Fibroblast of upper back skin (primary cell): Measurements from ENCODE around the gene GANAB.
"Not testable (repeated sequence)": the region's sequence is repeated elsewhere in the genome, so short reads cannot be mapped to it uniquely, and the experiment has no call there.

Experiments
- DNase-seq: peaks from one replicate; pipeline ENCODE4 v3.0.0-alpha.2; 2013

GANAB gene

DNA sequence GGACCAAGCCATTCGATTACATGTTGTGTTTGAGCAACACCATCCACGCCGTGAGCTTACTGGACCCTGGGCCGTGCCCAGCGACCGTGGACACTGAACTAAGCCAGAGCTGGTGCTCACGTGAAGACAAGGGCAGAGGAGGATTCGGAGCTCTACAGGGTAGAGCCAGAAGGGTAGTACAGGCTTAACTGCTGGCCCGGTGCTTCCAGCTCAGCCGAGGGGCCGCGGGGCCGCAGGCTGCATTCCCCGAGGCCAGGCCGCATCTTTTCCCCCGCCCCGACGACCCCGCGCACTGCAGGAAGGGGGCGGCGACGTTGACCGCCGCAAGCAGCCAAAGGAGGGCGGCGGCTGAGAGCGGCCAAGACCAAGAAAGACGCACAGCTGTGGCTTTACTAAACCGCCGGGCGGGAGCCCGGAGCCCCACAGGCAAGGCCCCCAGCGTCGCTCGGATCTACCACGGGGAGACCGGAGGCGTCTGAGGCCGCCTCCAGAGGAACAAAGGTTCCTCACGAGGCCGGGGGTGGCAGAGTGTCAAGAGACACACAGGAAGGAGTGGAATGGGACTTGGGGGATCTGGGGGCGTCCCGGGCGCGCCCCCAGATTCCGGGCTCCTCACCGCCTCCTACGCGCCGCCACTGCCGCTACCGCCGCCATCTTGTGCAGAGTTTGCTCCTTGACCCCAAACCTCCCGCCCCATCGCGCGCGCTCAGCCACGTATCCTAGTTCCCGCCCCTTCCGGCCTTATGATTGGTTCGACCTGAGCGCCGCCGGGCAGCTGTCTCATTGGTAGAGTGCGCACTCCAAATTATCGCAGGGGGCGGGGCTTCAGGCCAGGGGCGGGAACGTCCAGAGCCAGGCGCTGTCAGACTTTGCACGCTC is at the start of gene GANAB:
Gene GANAB (minus strand): TSS at position 668 of the 879 bp plus-strand sequence. CDS start 14 bp downstream, at position 654.
- DNase-seq = peak; percentile 97

DNA sequence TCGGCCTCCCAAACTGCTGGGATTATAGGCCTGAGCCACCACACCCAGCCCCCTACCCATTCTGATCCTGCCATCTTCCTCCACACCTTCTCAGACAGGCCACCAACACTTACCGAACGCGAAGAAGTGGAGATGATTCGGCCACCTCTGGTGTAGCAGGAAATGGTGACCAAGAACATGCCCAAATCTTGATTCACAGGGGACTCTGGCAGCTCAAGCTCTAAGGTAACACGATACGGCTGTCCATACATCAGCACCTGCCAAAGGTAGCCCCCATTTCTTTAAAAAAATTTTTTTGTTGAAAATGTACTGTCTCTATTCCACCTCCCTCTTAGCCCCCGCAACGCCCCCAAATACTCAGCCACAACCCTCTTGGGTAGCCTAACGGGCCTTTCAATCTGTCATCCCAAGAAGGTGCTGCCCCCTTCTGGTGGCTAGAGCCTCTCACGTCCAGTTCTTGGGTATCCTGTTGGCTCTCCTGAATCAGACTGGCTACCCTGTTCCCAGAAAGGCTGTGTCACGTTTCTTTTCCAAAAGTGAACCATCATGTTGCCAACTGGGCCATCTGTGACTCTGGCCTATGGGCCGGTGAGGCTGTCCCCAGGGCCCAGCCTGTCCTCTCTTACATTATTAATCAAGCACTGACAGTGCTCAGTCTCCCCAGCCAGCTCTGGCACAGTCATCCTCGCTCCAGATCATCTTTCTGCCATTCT is 48.2 kb upstream of the GANAB start:
- DNase-seq = peak; percentile 77

DNA sequence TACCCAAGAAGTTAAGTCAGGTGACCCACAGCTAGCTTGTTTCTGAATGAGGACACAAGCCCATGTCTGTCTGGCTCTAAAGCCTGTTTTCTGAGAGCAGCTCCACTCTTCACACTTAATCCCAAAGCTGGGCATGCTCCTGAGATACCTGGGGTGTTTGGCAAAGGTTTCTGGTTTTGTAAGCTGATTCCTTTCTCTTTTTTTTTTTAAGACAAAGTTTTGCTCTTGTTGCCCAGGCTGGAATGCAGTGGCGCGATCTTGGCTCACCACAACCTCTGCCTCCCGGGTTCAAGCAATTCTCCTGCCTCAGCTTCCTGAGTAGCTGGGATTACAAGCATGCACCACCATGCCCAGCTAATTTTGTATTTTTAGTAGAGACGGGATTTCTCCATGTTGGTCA is 47.2 kb upstream of the GANAB start:
- not testable (repeated sequence) for DNase-seq

DNA sequence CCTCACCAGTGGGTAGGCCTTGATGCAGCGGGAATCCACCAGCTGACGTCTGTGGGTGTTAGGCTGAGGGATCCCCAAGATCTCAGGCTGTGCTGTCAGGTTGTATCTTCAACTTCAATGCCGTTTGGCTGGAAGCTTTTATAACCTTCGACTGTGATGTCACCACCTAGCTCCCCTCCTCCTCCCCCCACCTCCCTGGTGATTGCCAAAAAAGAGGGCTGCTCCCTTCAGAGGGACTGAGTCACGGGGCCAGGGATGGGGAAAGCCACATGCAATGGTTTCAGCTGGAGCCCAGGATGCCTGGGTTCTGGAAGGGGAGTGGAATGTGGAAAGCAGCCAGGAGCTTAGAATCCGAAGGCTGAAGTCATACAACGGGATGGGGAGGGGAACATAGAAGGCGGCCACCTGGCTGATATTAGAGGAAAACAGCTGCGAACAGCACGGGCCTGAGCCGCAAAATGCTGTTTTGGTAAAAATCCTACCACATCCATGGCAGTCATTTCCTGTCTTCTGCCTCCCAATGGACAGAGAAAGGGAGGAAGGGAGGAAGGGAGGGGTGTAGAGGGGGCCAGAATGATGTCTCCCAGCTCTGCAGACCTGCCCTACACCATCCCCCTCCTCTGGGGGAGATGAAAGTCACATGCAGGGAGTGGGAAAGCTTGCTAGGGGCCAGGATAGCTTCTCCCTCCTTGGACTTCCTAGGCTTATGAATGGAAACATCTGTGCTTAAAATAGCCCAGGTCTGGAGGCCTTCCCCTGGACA is 43.2 kb upstream of the GANAB start, which contains the start of gene LRRN4CL:
Gene LRRN4CL (minus strand): TSS at position 110 of the 763 bp plus-strand sequence. CDS start 1,022 bp downstream, outside the sequence.
- peak; percentile 98 for DNase-seq

DNA sequence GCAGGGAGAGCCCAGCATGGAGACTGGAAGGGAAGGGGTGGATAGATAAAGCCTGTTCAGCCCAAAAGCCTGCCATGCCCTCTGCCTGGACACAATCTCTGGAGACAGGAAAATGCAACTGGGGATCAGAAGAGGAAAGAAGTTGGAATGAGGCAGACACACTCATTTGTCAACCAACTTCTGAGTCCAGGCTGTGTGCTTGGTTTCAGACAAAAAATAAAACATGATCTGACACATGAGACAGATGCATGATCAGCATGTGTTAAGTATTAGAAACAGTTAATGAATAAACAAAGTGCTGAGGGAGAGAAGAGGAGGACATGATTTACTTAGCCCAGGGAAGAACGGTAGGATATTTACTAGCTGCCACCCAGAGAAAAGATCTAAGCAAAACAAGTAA is 42.1 kb upstream of the GANAB start:
- no peak for DNase-seq

DNA sequence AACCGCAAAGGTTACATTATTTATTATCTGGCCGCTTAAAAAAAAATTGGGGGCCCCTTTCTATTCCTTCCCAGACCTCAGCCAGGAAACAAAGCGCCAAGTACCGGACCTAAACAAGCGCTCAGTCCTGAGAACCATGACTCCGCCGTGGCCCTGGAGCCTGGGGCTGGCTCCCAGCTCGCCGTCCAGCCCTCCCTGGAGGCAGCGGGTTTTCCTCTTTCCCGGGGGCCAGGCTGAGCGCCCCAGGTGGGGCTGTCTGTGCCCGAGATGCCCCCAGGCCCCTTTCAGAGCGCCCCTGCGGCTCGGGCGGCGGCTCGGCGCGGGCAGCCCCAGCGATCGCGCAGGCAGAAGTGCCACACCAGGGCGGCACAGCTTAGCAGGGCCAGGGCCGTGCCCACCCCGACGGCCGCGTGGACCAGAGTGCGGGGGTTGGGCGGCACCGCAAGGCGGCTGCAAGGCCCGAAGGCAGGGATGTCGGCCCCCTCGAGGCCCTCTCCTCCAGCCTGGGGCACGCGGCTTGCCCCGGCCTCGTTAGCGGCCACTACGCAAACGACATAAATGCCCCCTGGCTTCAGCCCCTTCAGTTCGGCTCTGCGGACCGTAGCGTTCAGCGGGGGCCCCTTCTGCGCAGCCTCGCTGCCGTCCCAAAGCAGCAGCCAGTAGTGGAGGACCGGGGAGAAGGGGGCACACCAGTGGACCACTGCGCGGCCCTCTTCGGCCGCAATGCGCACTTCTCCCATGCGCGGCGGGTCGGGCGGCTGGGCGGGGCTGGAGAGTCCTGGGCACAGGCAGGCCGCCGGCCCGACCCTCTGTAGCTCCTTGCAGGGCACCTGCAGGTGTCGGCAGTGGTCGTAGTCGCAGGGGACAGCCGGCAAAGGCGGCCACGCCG is 41.3 kb upstream of the GANAB start:
- DNase-seq = no peak

DNA sequence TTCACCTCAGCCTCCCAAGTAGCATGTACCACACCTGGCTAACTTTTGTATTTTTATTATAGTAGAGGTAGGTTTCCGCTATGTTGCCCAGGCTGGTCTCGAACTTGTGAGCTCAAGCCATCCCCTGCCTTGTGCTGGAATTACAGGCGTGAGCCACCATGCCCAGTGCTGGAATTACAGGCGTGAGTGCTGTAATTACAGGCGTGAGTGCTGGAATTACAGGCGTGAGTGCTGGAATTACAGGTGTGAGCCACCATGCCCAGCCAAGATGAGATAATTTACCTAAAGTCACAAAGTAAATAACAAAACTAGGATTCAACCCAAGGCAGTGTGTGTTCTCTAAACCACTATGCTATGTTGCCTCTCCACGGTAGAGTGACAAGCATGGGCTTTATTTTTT is 36.1 kb upstream of the GANAB start:
- DNase-seq = no peak

DNA sequence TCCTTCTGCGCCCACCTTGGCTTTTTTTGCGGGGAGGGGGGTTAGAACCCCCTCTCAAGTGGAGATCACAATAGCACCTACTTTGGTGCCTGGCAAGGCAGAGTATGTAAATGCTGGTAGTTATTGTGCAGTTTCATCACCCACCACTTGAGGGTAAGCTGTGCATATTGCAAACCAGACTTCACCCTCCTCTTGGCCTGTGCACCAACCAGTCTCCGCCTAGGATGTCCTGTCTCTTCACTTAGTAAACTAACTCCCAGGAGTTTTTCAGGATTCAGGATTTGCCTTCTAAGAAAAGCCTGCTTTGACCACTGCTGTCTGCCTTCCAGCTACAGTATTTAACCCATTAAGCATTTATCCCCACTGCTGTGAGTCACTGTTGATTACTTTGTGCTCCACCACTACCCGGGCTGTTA is 34.4 kb upstream of the GANAB start:
- DNase-seq = peak; percentile 83

DNA sequence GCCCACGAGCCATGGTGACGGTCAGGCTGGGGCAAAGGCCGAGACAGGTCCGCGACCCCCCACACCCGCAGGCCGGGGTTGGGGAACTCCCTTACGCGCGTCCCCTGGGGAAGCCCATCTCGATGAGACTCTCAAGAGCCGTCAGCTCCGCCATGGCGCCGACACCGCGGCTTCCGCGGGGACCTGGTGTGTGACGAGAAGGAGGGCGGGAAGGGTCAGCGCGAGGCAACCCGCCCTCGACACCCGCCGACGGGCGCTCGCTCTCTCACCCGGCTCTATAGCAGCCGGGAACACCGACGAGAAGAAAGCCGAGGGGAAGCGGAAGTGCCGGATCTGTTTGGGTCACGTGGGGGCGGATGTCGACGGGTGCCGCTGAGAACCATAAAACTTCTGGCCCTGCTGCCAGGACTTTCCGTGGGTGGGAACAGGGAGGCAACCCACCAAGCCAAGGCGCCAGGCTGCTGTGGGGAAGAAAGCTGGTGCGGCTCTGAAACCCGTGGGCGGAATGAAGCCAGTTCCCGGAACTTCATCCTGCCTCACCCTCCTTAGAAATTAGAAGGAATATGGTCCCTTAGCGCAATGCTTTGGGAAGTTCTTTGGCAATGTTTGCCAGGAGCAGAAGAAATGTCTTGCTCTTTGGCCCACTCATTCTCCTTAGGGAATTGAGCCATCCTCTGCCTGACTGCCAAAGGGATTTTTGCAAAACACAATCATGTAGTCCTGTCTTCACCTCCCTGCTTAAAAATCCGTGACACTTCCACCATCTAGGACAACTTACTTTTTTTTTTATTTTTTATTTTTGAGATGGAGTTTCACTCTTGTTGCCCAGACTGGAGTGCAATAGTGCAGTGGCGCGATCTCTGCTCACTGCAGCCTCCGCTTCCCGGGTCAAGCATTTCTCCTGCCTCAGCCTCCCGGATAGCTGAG is 32.6 kb upstream of the GANAB start, which contains the start of gene UBXN1:
Gene UBXN1 (minus strand): TSS at position 304 of the 927 bp plus-strand sequence. CDS start 150 bp downstream, at position 154.
- peak; percentile 86 for DNase-seq

DNA sequence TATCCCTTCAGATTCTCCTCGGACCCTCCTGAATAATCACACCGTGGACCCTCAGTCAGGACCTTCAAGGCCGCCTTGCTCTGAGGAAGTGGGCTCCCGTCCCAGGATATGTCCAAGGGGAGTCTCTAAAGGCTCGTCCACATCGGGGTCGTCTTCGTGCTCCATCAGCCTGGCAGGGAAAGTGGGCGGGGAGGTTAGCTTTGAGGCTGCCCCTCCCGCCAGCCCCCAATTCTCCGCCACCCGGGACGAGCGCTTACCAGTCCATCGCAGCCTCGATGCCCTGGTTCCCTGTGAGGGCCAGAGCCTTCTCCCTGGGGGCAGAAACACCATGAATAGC is 32.0 kb upstream of the GANAB start:
- no peak for DNase-seq

DNA sequence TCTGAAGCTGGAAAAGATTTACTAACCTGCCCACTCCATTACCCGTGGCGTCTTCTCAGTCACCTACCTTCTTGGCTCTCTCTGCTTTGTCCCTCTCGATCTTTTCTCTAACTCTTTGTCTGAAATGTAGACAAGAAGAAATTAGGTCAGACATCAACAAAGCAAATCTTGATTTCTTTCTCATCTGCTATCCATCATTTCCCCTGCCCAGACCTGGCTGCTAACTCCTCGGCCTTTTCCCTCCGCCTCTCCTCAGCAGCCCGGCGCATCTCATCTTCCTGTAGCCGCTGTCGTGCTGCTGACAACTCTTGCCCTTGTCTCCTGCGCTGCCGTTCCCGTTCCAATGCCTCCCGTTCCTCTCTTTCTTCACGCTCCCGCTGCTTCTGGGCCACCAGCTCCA is 31.3 kb upstream of the GANAB start:
- no peak for DNase-seq

DNA sequence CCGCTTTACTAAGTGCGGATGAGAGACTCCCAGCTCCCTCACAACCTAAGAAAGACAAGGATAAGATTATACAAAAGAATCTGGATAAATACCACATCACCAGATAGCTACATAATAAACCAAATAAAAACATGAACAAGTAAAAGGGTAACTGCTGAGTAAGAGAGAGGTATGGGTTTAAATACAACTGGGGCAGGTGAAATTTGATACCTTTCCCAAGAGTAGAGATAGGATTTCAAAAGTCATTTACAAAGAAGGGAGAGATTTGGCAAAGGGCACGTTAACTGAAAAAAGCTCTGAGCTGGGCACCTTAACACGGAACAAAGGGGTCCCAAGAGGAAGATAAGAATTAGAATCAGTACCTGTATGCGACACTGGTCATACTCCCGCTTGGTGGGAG is 30.7 kb upstream of the GANAB start:
- no peak for DNase-seq

DNA sequence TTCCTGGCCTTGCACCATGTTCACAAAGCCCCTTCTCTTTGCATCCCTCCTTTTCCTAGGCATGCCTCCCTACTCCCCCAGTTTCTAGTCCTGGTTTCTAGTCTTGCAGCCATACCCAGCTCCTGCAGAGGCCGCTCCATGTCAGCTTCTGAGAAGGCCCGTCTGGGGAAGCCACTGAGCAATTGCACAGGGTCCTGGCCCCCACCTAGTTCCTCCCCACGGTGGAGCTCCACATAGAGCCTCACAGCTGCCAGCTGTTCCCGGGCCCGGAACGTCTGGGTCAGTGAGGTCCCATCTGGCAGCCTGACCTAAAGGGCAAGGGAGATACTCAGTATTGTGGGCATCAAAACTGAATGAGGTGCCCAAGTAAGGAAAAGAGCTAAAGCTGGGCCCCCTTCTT is 30.3 kb upstream of the GANAB start:
- DNase-seq = no peak

DNA sequence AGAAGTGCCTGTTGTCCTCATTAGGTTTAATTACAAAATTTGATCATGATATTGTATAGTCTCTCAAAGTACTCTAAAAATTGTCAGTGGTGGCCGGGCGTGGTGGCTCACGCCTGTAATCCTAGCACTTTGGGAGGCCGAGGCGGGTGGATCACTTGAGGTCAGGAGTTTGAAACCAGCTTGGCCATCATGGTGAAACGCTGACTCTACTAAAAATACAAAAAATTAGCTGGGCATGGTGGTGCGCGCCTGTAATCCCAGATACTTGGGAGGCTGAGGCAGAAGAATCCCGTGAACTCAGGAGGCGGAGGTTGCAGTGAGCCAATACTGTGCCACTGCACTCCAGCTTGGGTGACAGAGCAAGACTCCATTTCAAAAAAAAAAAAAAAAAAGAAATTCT is 29.0 kb upstream of the GANAB start:
- not testable (repeated sequence) for DNase-seq

DNA sequence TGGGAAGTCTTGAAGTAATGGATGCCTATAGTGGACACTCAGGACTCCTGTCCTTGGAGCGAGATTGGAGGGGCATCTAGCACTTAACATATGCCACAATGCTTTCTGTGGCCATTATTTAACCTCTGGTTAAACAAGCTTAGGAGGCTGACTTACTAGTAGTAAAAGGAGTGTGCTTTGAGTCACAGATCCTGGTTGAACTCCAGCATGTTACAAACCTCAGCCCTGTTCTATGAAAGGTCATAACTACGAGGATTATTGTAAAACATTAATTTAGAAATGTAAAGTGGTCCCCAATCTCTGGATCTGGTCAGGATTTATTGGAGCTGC is 26.7 kb upstream of the GANAB start:
- DNase-seq = no peak

DNA sequence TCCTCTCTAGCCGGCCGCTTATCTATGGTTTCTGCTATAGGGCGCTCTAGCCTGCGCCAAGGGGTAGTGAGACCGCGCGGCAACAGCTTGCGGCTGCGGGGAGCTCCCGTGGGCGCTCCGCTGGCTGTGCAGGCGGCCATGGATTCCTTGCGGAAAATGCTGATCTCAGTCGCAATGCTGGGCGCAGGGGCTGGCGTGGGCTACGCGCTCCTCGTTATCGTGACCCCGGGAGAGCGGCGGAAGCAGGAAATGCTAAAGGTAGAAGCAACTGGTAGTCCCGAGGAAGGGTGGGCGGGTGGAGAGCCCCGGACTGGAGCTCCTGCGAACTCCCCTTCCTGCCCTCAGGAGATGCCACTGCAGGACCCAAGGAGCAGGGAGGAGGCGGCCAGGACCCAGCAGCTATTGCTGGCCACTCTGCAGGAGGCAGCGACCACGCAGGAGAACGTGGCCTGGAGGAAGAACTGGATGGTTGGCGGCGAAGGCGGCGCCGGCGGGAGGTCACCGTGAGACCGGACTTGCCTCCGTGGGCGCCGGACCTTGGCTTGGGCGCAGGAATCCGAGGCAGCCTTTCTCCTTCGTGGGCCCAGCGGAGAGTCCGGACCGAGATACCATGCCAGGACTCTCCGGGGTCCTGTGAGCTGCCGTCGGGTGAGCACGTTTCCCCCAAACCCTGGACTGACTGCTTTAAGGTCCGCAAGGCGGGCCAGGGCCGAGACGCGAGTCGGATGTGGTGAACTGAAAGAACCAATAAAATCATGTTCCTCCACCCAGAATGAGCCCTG is 25.4 kb upstream of the GANAB start, which contains the start of the genes LBHD1 and UQCC3:
Gene LBHD1 (minus strand): TSS at position 660 of the 782 bp plus-strand sequence. CDS start 2,236 bp downstream, outside the sequence.
Gene UQCC3 (plus strand): TSS at position 66 of the 782 bp plus-strand sequence. CDS start 73 bp downstream, at position 139.
- DNase-seq = peak; percentile 85

DNA sequence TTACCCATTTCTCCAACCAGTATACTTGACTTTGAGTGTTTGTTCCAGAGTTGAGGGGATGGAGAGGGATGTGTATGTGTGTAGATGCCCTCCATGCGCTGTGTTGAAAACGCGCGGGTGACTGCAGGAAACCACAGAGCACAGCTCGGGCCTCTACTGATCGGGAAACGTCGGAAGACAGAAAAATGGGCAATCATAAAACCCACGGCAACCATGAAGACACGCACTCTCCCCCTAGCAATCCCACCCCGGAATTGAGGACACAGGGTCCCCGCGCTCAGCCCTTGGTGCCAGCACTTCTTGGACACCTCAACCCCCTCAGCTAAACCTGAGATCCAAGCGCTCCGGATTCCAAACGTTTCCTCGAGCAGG is 24.8 kb upstream of the GANAB start:
- DNase-seq = no peak

DNA sequence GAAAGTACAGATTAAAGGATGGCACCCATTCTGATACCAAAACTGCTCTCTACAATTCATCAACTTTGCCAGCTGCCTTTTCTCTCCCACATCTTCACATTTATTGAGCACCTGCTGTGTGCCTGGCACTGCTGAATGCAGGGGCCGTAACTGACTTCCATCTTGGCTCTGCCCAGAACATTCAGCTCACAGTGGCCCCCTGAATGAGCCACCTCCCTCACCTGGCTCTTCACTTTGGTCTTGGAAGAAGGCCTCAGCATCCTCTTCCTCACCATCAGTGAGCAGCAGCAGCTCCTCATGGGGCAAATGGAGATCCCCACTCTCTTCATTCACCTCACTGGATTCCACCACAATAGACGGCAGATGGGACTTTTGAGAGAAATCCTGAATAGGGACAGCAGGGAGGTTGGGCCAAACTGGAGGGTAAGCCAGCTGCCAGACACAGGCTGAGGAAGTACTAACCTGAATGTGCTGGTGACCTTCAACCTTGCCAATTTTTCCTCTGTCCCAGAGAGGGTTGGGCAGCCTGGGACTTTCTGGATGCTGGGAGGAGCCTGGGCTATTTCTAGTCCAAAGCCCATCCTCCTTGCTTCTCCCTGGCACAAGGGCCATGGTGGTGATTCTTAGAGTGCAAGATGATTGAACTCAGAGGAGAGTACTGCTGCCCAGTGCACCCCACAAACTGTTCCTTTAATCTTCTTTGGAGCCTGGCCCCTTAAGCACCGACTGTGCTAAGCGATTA is 23.2 kb upstream of the GANAB start:
- no peak for DNase-seq

DNA sequence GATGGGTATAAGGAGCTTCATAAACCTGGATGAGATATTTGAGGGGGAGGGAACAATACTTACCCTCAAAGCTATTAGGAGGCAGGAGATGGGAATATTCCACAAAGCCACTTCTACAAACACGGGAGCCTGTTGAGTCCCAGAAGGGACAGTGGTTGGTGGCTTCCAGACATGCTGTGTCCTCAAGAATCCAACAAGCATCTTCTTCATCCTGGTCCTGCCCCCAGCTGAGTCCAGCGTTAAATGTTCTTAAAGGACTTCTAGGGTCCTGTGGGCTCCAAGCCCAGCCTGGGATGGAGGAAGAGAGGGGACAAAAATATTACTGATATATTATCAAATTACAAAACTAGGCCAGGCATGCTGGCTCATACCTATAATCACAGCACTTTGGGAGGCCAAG is 21.0 kb upstream of the GANAB start:
- DNase-seq = no peak
